ENCODE measurements around the gene MMP2.

DNA sequence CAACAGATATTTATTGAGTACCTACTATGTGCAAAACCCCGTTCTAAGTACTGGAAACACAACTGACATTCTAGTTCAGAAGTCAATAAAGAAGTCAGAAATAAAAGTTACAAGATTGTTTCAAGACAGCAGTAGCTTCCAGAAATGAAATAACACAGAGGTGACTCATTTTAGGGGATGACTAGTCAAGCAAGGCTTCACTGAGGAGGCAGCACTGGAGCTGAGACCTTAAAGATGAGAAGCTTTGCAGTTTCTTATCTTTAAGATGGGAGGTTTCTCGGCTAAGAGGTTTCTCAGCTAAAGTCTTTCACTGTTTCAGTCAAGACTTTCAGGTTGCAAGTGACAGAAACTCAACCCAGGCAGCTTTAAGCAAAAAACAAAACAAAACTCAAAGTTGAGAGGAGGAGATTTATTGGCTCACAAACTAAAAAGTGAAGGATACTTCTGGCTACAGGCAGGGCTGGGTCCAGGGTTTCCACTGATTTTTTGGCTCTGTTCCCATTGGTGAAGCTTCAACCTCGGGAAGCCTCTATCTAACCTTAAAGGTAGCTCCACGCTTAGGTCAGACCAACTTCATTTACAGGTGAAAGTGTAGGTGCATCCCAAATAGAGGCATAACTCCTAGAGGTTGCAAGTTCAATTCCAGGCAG lies 7.4 kb upstream of the MMP2 start:
- TF ChIP-seq, protein P1, sequence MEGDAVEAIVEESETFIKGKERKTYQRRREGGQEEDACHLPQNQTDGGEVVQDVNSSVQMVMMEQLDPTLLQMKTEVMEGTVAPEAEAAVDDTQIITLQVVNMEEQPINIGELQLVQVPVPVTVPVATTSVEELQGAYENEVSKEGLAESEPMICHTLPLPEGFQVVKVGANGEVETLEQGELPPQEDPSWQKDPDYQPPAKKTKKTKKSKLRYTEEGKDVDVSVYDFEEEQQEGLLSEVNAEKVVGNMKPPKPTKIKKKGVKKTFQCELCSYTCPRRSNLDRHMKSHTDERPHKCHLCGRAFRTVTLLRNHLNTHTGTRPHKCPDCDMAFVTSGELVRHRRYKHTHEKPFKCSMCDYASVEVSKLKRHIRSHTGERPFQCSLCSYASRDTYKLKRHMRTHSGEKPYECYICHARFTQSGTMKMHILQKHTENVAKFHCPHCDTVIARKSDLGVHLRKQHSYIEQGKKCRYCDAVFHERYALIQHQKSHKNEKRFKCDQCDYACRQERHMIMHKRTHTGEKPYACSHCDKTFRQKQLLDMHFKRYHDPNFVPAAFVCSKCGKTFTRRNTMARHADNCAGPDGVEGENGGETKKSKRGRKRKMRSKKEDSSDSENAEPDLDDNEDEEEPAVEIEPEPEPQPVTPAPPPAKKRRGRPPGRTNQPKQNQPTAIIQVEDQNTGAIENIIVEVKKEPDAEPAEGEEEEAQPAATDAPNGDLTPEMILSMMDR (IDR thresholded peaks at IDR 0.05): no peak
- no peak for TF ChIP-seq TCF7L2 (IDR thresholded peaks at IDR 0.05; ENCODE audit: low read depth, low read length)
- TF ChIP-seq, protein P2, sequence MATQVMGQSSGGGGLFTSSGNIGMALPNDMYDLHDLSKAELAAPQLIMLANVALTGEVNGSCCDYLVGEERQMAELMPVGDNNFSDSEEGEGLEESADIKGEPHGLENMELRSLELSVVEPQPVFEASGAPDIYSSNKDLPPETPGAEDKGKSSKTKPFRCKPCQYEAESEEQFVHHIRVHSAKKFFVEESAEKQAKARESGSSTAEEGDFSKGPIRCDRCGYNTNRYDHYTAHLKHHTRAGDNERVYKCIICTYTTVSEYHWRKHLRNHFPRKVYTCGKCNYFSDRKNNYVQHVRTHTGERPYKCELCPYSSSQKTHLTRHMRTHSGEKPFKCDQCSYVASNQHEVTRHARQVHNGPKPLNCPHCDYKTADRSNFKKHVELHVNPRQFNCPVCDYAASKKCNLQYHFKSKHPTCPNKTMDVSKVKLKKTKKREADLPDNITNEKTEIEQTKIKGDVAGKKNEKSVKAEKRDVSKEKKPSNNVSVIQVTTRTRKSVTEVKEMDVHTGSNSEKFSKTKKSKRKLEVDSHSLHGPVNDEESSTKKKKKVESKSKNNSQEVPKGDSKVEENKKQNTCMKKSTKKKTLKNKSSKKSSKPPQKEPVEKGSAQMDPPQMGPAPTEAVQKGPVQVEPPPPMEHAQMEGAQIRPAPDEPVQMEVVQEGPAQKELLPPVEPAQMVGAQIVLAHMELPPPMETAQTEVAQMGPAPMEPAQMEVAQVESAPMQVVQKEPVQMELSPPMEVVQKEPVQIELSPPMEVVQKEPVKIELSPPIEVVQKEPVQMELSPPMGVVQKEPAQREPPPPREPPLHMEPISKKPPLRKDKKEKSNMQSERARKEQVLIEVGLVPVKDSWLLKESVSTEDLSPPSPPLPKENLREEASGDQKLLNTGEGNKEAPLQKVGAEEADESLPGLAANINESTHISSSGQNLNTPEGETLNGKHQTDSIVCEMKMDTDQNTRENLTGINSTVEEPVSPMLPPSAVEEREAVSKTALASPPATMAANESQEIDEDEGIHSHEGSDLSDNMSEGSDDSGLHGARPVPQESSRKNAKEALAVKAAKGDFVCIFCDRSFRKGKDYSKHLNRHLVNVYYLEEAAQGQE (IDR thresholded peaks at IDR 0.05; ENCODE audit: insufficient read depth in 1 of 2, low read depth in 2 of 2, low read length in 1 of 2): no peak
- no peak for TF ChIP-seq POLR2AphosphoS5 (IDR thresholded peaks at IDR 0.05; ENCODE audit: low read depth, low read length)
